GM12878 (cell line): ENCODE measurements around the gene HSPE1. TPM values are rescaled to one million over a fixed set of nuclear protein-coding genes. Genes with fewer than 3 reads are reported as not detected.

ENCODE experiments used
- CBFB ChIP-seq: IDR thresholded peaks from 2 replicates; pipeline ENCODE4 v1.6.1; 2016; ENCODE audit warnings: antibody characterized with exemption, low read depth
- CREB1 ChIP-seq: IDR thresholded peaks from 2 replicates; pipeline ENCODE4 v1.6.1; 2012; ENCODE audit warnings: low read depth, mild to moderate bottlenecking, inconsistent platforms
- FOXK2 ChIP-seq: fragments of 450-650 bp; IDR thresholded peaks from 2 replicates; pipeline ENCODE4 v1.6.1; 2017; ENCODE audit warnings: mild to moderate bottlenecking, moderate library complexity
- HDAC6 ChIP-seq: fragments of 200-600 bp; sonication (generic); IDR thresholded peaks from one replicate; pipeline ENCODE4 v1.8.0; 2017; ENCODE audit warnings: antibody characterized with exemption; ENCODE audit not compliant: unreplicated experiment
- IKZF1 ChIP-seq: fragments of 450-650 bp; conservative IDR thresholded peaks from 2 replicates; pipeline ENCODE4 v1.6.1; 2017; ENCODE audit warnings: antibody characterized with exemption, mild to moderate bottlenecking
- IRF5 ChIP-seq: fragments of 450-650 bp; IDR thresholded peaks from 2 replicates; pipeline ENCODE4 v1.6.1; 2017; ENCODE audit warnings: borderline replicate concordance
- MTA2 ChIP-seq: fragments of 450-650 bp; IDR thresholded peaks from 2 replicates; pipeline ENCODE4 v1.6.1; 2016; ENCODE audit warnings: low read depth, mild to moderate bottlenecking, moderate library complexity
- PAX5 ChIP-seq: IDR thresholded peaks from 2 replicates; pipeline ENCODE4 v1.6.1; 2011; ENCODE audit warnings: low read depth, low read length, borderline replicate concordance
- SKIL ChIP-seq: fragments of 450-650 bp; IDR thresholded peaks from 2 replicates; pipeline ENCODE4 v1.6.1; 2017; ENCODE audit warnings: mild to moderate bottlenecking, low read depth, inconsistent platforms; ENCODE audit not compliant: poor library complexity, severe bottlenecking
- SUPT20H ChIP-seq: IDR thresholded peaks from 2 replicates; pipeline ENCODE4 v1.6.1; 2011; ENCODE audit warnings: low read depth, mild to moderate bottlenecking, low read length, moderate library complexity, borderline replicate concordance; ENCODE audit not compliant: control insufficient read depth
- YBX1 ChIP-seq: fragments of 450-650 bp; IDR thresholded peaks from 2 replicates; pipeline ENCODE4 v1.6.1; 2016; ENCODE audit warnings: antibody characterized with exemption
- ZNF207 ChIP-seq: fragments of 450-650 bp; IDR thresholded peaks from 2 replicates; pipeline ENCODE4 v1.6.1; 2014; ENCODE audit warnings: antibody characterized with exemption, mild to moderate bottlenecking, borderline replicate concordance
- ZNF217 ChIP-seq: fragments of 450-650 bp; IDR thresholded peaks from 2 replicates; pipeline ENCODE4 v1.6.1; 2017; ENCODE audit warnings: antibody characterized with exemption, mild to moderate bottlenecking
- ZNF622 ChIP-seq: fragments of 450-650 bp; IDR thresholded peaks from 2 replicates; pipeline ENCODE4 v1.6.1; 2017; ENCODE audit warnings: mild to moderate bottlenecking, inconsistent platforms
- ZZZ3 ChIP-seq: IDR thresholded peaks from 2 replicates; pipeline ENCODE4 v1.6.1; 2011; ENCODE audit warnings: low read depth; ENCODE audit not compliant: control insufficient read depth, insufficient read length
- polyA plus RNA-seq, 11 experiments: library from polyadenylated mRNA; depleted of rRNA in 4 of 11; unstranded in 6 of 11; stranded (reverse) in 5 of 11; fragments of >200 nt; fragmentation: Nextera tagmentation in 4 of 11; fragmentation: Illumina TruSeq in 1 of 11; extraction: Ambion mirVana in 4 of 11; extraction: Trizol in 1 of 11; gene quantifications; 1 replicate in 1 of 11; 2 replicates in 10 of 11; pipeline versions ENCODE4 v1.2.1 to v1.2.3, GENCODE V29; 2011 to 2016; ENCODE audit warnings: inconsistent platforms in 2 of 11, missing spikeins in 2 of 11, low read depth in 1 of 11
- total RNA-seq, 4 experiments: library from RNA; depleted of rRNA in 3 of 4; stranded (reverse); fragments of >200 nt in 3 of 4; fragmentation: Illumina TruSeq in 1 of 4; extraction: Trizol in 1 of 4; gene quantifications; 2 replicates each; pipeline versions ENCODE4 v1.2.1 to v1.2.3, GENCODE V29; 2013 to 2021
- TF ChIP-seq, protein P1 (sequence below): IDR thresholded peaks from 2 replicates; pipeline ENCODE4 v1.6.1; 2012; ENCODE audit warnings: low read depth, low read length, improper control_type of control experiment
- TF ChIP-seq, protein P2 (sequence below): fragments of 450-650 bp; IDR thresholded peaks from 2 replicates; pipeline ENCODE4 v1.6.1; 2017; ENCODE audit warnings: mild to moderate bottlenecking, moderate library complexity

Gene HSPE1
- total and polyA plus RNA-seq, 10 of the 15 experiments (the other 5 are each of a cell fraction or from before 2014, with no cell fraction given) = 180 to 1,096 (median 505) TPM

GRCh38 chr2:197453123-197453913, 46.9 kb upstream of the HSPE1 start, which contains the start of gene COQ10B (continued):
- TF ChIP-seq IRF5 (no peak), ZNF622 (no peak), CBFB (0 out of 2 replicates have a peak, but pooled peaks have one; percentile 41), PAX5 (peak; percentile 57; the same call in 1 of the 2 replicates), YBX1 (no peak), ZNF207 (peak; percentile 33; the same call in 1 of the 2 replicates), ZZZ3 (no peak), MTA2 (no peak), SUPT20H (no peak), CREB1 (peak; percentile 94), HDAC6 (peak; percentile 26), ZNF217 (no peak), FOXK2 (peak; percentile 19; the same call in 1 of the 2 replicates), IKZF1 (peak; percentile 67), SKIL (no peak)
- TF ChIP-seq, protein P1, sequence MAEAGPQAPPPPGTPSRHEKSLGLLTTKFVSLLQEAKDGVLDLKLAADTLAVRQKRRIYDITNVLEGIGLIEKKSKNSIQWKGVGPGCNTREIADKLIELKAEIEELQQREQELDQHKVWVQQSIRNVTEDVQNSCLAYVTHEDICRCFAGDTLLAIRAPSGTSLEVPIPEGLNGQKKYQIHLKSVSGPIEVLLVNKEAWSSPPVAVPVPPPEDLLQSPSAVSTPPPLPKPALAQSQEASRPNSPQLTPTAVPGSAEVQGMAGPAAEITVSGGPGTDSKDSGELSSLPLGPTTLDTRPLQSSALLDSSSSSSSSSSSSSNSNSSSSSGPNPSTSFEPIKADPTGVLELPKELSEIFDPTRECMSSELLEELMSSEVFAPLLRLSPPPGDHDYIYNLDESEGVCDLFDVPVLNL = no peak; the same call in 1 of the 2 replicates
- TF ChIP-seq, protein P2, sequence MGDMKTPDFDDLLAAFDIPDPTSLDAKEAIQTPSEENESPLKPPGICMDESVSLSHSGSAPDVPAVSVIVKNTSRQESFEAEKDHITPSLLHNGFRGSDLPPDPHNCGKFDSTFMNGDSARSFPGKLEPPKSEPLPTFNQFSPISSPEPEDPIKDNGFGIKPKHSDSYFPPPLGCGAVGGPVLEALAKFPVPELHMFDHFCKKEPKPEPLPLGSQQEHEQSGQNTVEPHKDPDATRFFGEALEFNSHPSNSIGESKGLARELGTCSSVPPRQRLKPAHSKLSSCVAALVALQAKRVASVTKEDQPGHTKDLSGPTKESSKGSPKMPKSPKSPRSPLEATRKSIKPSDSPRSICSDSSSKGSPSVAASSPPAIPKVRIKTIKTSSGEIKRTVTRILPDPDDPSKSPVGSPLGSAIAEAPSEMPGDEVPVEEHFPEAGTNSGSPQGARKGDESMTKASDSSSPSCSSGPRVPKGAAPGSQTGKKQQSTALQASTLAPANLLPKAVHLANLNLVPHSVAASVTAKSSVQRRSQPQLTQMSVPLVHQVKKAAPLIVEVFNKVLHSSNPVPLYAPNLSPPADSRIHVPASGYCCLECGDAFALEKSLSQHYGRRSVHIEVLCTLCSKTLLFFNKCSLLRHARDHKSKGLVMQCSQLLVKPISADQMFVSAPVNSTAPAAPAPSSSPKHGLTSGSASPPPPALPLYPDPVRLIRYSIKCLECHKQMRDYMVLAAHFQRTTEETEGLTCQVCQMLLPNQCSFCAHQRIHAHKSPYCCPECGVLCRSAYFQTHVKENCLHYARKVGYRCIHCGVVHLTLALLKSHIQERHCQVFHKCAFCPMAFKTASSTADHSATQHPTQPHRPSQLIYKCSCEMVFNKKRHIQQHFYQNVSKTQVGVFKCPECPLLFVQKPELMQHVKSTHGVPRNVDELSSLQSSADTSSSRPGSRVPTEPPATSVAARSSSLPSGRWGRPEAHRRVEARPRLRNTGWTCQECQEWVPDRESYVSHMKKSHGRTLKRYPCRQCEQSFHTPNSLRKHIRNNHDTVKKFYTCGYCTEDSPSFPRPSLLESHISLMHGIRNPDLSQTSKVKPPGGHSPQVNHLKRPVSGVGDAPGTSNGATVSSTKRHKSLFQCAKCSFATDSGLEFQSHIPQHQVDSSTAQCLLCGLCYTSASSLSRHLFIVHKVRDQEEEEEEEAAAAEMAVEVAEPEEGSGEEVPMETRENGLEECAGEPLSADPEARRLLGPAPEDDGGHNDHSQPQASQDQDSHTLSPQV = no peak
